ENCODE results near the gene OSBP2.

The OSBP2 gene

DNA sequence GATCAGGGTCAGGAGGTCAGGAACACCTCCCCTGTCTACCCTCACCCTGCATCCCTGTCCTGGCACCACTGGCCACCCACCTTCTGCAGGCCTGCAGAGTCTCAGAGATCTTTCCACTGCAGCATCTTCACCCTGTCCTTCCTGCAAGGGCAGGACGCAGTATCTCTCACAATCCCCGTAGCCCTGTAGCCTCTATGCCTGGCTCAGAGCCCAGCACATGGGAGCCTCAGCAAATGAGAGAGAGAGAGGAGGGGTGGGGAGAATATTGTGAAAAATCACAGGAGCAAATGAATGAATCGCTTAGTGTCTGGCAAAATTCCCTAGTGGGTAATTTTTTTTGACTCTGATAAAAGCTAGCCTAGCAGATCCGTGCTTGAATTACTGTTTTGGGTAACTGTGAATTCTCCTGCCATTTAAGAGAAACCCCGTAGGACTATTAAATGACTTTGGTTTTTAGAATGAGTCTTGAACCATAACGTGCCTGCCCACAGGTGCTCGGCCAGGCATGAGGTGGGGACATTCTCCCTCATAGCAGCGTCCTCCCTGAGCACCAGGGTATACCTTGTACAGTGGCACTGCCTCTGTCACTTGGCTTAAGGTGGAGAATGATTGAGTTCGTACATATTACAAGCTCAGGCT, 182.4 kb downstream of the OSBP2 start:
- H4K8ac ChIP-seq (ENCODE audit: low read depth, low read length) = no peak overlapping the region
- peak overlapping the region; percentile 10 for H2BK15ac ChIP-seq (ENCODE audit: low read length)
- H2AK5ac ChIP-seq (ENCODE audit: low read depth, low read length) = no peak overlapping the region
- no peak overlapping the region for H3K23ac ChIP-seq (ENCODE audit: low read depth, low read length, poor library complexity)
- H3K27me3 ChIP-seq (ENCODE audit: control insufficient read depth in 3 of 3, insufficient read depth in 3 of 3, low read depth in 1 of 3, low read length in 3 of 3) = peaks cover 0 to 17% (median 0%) of the 10 kb centered on the region in 3 experiments
- H3K9ac ChIP-seq (ENCODE audit: low read depth, low read length, poor library complexity) = no peak overlapping the region
- H3K4me2 ChIP-seq (ENCODE audit: insufficient read depth, low read length, poor library complexity, severe bottlenecking) = no peak overlapping the region
- H2BK120ac ChIP-seq (ENCODE audit: low read depth, low read length) = no peak overlapping the region
- H2AFZ ChIP-seq (ENCODE audit: low read length) = no peak overlapping the region
- H3K4me3 ChIP-seq (ENCODE audit: low read length in 2 of 2) = no peak overlapping the region
- H3K4ac ChIP-seq (ENCODE audit: low read length) = no peak overlapping the region
- no CpG with 5 or more reads among the region's 9 CpGs for WGBS, 2 donors (ENCODE audit: extremely low coverage in 2 of 2, insufficient read length in 2 of 2, insufficient replicate concordance in 1 of 2)
- H2BK5ac ChIP-seq (ENCODE audit: low read length) = no peak overlapping the region
- no peak overlapping the region for H4K91ac ChIP-seq (ENCODE audit: low read depth, low read length, poor library complexity)
- peaks cover 3% of the 10 kb centered on the region for H3K79me1 ChIP-seq (ENCODE audit: low read depth, low read length)
- H3K27ac ChIP-seq (replicated peaks; ENCODE audit: low read length) = no peak overlapping the region
- peaks cover 0 to 16% of the 10 kb centered on the region in 2 donors for H3K4me1 ChIP-seq (ENCODE audit: control insufficient read depth in 2 of 2, insufficient read depth in 1 of 2, low read depth in 1 of 2, low read length in 2 of 2)
- no peak overlapping the region for H3K18ac ChIP-seq (ENCODE audit: low read length)
- DNase-seq (ENCODE audit: low spot score) = no peak
- H3K9me3 ChIP-seq (replicated peaks in 1 of 2; ENCODE audit: control insufficient read depth in 2 of 2, insufficient read depth in 1 of 2, low read depth in 1 of 2, low read length in 2 of 2) = no peaks in the 10 kb centered on the region
- H3K36me3 ChIP-seq (replicated peaks in 1 of 2; ENCODE audit: control insufficient read depth in 2 of 2, insufficient read depth in 2 of 2, low read length in 2 of 2) = no peaks in the 10 kb centered on the region
- H3K14ac ChIP-seq (ENCODE audit: low read length) = no peak overlapping the region
- no peak overlapping the region for H2BK12ac ChIP-seq (ENCODE audit: low read length)

DNA sequence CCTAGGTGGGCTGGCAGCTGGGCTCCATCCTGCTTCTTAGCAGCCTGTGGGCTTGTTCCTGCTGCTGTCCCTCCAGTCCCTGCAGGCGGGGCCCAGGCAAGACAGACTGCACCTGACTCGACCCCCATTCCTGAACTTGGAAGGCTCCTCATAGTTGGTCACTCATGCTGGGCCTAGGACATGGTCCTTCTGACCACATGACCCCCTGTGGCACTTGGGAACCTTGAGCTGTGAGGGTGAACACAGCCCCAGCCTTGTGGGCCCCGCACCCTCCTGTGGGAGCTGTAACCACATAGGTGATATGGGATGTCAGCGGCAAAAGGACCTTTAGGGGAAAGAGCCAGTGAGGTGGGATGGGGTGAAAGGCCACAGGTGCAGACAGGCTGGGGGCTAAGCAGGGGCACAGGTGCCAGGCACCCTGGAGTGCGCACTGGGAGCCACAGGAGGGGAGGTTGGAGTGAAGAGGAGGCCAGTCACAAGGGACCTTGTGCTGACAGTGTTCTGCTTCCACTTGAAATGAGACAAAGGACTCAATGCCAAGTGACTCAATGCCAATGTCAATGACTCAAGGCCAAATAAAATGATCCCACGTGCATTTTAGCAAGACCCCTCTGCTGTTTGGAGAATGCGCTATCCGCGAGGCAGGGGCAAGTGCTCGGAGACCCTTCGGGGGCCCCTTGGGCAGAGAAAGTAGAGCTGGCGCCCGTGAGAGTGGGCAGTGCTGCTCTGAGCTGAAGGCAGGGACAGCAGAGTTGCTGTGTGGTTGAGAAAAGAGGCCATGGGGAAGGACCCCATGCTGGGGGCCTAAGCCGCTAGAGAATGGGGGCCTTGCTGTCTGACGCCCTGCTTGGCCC, 183.2 kb downstream of the OSBP2 start:
- peaks cover 0 to 19% of the 10 kb centered on the region in 2 donors for H3K4me1 ChIP-seq (ENCODE audit: control insufficient read depth in 2 of 2, insufficient read depth in 1 of 2, low read depth in 1 of 2, low read length in 2 of 2)
- no peak overlapping the region for H2BK120ac ChIP-seq (ENCODE audit: low read depth, low read length)
- H3K18ac ChIP-seq (ENCODE audit: low read length) = peak overlapping the region; percentile 73
- no peak overlapping the region for H2BK12ac ChIP-seq (ENCODE audit: low read length)
- H2BK15ac ChIP-seq (ENCODE audit: low read length) = peak overlapping the region; percentile 10
- H3K9me3 ChIP-seq (replicated peaks in 1 of 2; ENCODE audit: control insufficient read depth in 2 of 2, insufficient read depth in 1 of 2, low read depth in 1 of 2, low read length in 2 of 2) = no peaks in the 10 kb centered on the region
- H3K23ac ChIP-seq (ENCODE audit: low read depth, low read length, poor library complexity) = no peak overlapping the region
- H3K4me3 ChIP-seq (ENCODE audit: low read length in 2 of 2) = no peak overlapping the region
- H4K8ac ChIP-seq (ENCODE audit: low read depth, low read length) = no peak overlapping the region
- peak overlapping the region; percentile 31 for H3K14ac ChIP-seq (ENCODE audit: low read length)
- peak overlapping the region; percentile 15 for H2BK5ac ChIP-seq (ENCODE audit: low read length)
- no peak for DNase-seq (ENCODE audit: low spot score)
- peak overlapping the region; percentile 16 for H3K9ac ChIP-seq (ENCODE audit: low read depth, low read length, poor library complexity)
- H3K27ac ChIP-seq (replicated peaks; ENCODE audit: low read length) = no peak overlapping the region
- H3K79me1 ChIP-seq (ENCODE audit: low read depth, low read length) = peaks cover 3% of the 10 kb centered on the region
- H3K4me2 ChIP-seq (ENCODE audit: insufficient read depth, low read length, poor library complexity, severe bottlenecking) = no peak overlapping the region
- no peaks in the 10 kb centered on the region for H3K36me3 ChIP-seq (replicated peaks in 1 of 2; ENCODE audit: control insufficient read depth in 2 of 2, insufficient read depth in 2 of 2, low read length in 2 of 2)
- peak overlapping the region; percentile 83 for H2AK5ac ChIP-seq (ENCODE audit: low read depth, low read length)
- no CpG with 5 or more reads among the region's 15 CpGs for WGBS, 2 donors (ENCODE audit: extremely low coverage in 2 of 2, insufficient read length in 2 of 2, insufficient replicate concordance in 1 of 2)
- peaks cover 0 to 20% (median 0%) of the 10 kb centered on the region in 3 experiments for H3K27me3 ChIP-seq (ENCODE audit: control insufficient read depth in 3 of 3, insufficient read depth in 3 of 3, low read depth in 1 of 3, low read length in 3 of 3)
- H2AFZ ChIP-seq (ENCODE audit: low read length) = no peak overlapping the region
- peak overlapping the region; percentile 7 for H4K91ac ChIP-seq (ENCODE audit: low read depth, low read length, poor library complexity)
- H3K4ac ChIP-seq (ENCODE audit: low read length) = no peak overlapping the region

DNA sequence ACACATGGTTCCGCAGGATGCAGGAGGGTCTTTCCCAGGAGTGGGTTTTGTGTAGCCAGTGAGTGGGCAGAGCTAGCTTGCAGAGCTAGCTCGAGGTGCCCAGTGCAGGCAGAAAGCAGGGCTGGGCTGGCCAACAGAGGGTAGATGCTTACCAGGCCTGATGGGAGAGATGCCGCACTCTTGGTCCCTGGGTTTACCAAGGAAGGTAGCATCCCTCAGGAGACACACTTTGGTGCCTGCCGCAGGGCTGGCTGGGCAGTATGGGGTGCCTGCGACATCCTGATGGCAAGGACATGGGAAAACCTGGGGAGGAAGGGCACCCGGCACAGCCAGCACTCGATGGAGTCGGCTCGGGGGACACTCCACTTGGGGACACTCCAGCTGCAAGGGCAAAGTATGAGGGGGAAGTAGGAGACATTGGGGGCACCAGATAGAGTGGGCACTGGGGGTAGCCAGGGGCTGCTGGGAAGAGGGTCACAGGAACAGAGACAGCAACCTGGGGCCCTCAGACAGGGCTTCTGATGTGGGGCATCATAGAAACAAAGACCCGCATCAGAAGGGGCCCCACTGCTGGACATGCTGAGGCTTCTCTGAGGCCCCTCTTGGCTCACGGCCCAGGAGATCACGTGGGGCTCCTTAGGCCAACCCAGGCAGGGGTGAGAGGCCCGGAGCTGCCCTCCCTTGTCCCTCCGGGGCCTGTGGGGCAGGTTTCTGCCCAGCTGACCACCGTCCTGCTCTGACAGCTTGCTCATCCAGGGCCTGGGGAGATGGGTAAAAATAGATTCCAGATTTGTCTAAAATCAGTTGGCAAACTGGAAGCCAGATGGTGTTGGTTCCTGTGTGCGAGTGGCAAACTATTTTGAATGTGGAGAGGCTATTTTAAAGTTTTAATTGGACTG, 184.1 kb downstream of the OSBP2 start:
- H4K91ac ChIP-seq (ENCODE audit: low read depth, low read length, poor library complexity) = no peak overlapping the region
- H3K27me3 ChIP-seq (ENCODE audit: control insufficient read depth in 3 of 3, insufficient read depth in 3 of 3, low read depth in 1 of 3, low read length in 3 of 3) = peaks cover 0 to 21% (median 0%) of the 10 kb centered on the region in 3 experiments
- H3K4me1 ChIP-seq (ENCODE audit: control insufficient read depth in 2 of 2, insufficient read depth in 1 of 2, low read depth in 1 of 2, low read length in 2 of 2) = peaks cover 0 to 19% of the 10 kb centered on the region in 2 donors
- no peaks in the 10 kb centered on the region for H3K36me3 ChIP-seq (replicated peaks in 1 of 2; ENCODE audit: control insufficient read depth in 2 of 2, insufficient read depth in 2 of 2, low read length in 2 of 2)
- no peak overlapping the region for H2BK15ac ChIP-seq (ENCODE audit: low read length)
- H3K14ac ChIP-seq (ENCODE audit: low read length) = peak overlapping the region; percentile 60
- H2BK12ac ChIP-seq (ENCODE audit: low read length) = no peak overlapping the region
- H3K23ac ChIP-seq (ENCODE audit: low read depth, low read length, poor library complexity) = no peak overlapping the region
- H3K27ac ChIP-seq (replicated peaks; ENCODE audit: low read length) = no peak overlapping the region
- no peak overlapping the region for H3K4me2 ChIP-seq (ENCODE audit: insufficient read depth, low read length, poor library complexity, severe bottlenecking)
- H3K4ac ChIP-seq (ENCODE audit: low read length) = no peak overlapping the region
- H2BK5ac ChIP-seq (ENCODE audit: low read length) = peak overlapping the region; percentile 15
- peak overlapping the region; percentile 16 for H3K9ac ChIP-seq (ENCODE audit: low read depth, low read length, poor library complexity)
- H3K79me1 ChIP-seq (ENCODE audit: low read depth, low read length) = no peaks in the 10 kb centered on the region
- DNase-seq (ENCODE audit: low spot score) = no peak
- no peaks in the 10 kb centered on the region for H3K9me3 ChIP-seq (replicated peaks in 1 of 2; ENCODE audit: control insufficient read depth in 2 of 2, insufficient read depth in 1 of 2, low read depth in 1 of 2, low read length in 2 of 2)
- peak overlapping the region; percentile 83 for H2AK5ac ChIP-seq (ENCODE audit: low read depth, low read length)
- H3K4me3 ChIP-seq (ENCODE audit: low read length in 2 of 2) = no peak overlapping the region
- peak overlapping the region; percentile 71 for H2AFZ ChIP-seq (ENCODE audit: low read length)
- H2BK120ac ChIP-seq (ENCODE audit: low read depth, low read length) = no peak overlapping the region
- H4K8ac ChIP-seq (ENCODE audit: low read depth, low read length) = no peak overlapping the region
- WGBS, 2 donors (ENCODE audit: extremely low coverage in 2 of 2, insufficient read length in 2 of 2, insufficient replicate concordance in 1 of 2) = no CpG with 5 or more reads among the region's 16 CpGs
- H3K18ac ChIP-seq (ENCODE audit: low read length) = peak overlapping the region; percentile 73

All from neuronal stem cell (in vitro differentiated cells).